ENCODE results near the gene SPRY4. TPM values are rescaled to one million over a fixed set of nuclear protein-coding genes. Genes with fewer than 3 reads are reported as not detected.
"Not testable (repeated sequence)": the region's sequence is repeated elsewhere in the genome, so short reads cannot be mapped to it uniquely, and the experiment has no call there.

The SPRY4 gene
- total RNA-seq, 1 donor from 2014 or later, result 8.3 TPM

- no peak for TF ChIP-seq CTCF (IDR thresholded peaks at IDR 0.05)
Observed at GRCh38 chr5:142275496-142275895, 49.3 kb downstream of the SPRY4 start.

DNA sequence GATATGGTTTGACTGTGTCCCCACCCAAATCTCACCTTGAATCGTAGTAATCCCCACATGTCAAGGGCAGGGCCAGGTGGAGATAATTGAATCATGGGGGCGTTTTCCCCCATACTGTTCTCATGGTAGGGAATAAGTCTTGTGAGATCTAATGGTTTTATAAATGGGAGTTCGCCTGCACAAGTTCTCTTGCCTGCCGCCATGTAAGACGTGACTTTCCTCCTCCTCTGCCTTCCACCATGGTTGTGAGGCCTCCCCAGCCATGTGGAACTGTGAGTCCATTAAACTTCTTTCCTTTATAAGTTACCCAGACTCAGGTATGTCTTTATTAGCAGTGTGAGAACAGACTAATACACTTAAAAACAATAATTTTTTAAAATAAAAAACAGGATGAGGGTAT, 52.2 kb downstream of the SPRY4 start:
- not testable (repeated sequence) for H3K4me1 Mint-ChIP-seq (ENCODE audit: low read depth); H3K4me3 Mint-ChIP-seq (ENCODE audit: unreplicated experiment); H3K36me3 Mint-ChIP-seq (ENCODE audit: low read depth); H3K27ac Mint-ChIP-seq (ENCODE audit: unreplicated experiment); H3K27me3 Mint-ChIP-seq (ENCODE audit: low read depth); DNase-seq (ENCODE audit: low spot score); H3K9me3 Mint-ChIP-seq (ENCODE audit: low read depth)

More at GRCh38 chr5:142275496-142275895, 49.3 kb downstream of the SPRY4 start:
- no peaks in the 10 kb centered on the region for H3K27me3 Mint-ChIP-seq (ENCODE audit: low read depth)
- H3K36me3 Mint-ChIP-seq (ENCODE audit: low read depth), result no peaks in the 10 kb centered on the region
- no peak overlapping the region for H3K27ac Mint-ChIP-seq (ENCODE audit: unreplicated experiment)
- DNase-seq (ENCODE audit: low spot score), result no peak
- H3K4me3 Mint-ChIP-seq (ENCODE audit: unreplicated experiment), result no peak overlapping the region
- peaks cover 15% of the 10 kb centered on the region for H3K4me1 Mint-ChIP-seq (ENCODE audit: low read depth)
- no peaks in the 10 kb centered on the region for H3K9me3 Mint-ChIP-seq (ENCODE audit: low read depth)

- not testable (repeated sequence) for H3K36me3 Mint-ChIP-seq (ENCODE audit: low read depth); H3K27ac Mint-ChIP-seq (ENCODE audit: unreplicated experiment); H3K4me3 Mint-ChIP-seq (ENCODE audit: unreplicated experiment); H3K4me1 Mint-ChIP-seq (ENCODE audit: low read depth); H3K9me3 Mint-ChIP-seq (ENCODE audit: low read depth); DNase-seq (ENCODE audit: low spot score); H3K27me3 Mint-ChIP-seq (ENCODE audit: low read depth)
Observed at GRCh38 chr5:142264084-142264483, 60.7 kb downstream of the SPRY4 start.

DNA sequence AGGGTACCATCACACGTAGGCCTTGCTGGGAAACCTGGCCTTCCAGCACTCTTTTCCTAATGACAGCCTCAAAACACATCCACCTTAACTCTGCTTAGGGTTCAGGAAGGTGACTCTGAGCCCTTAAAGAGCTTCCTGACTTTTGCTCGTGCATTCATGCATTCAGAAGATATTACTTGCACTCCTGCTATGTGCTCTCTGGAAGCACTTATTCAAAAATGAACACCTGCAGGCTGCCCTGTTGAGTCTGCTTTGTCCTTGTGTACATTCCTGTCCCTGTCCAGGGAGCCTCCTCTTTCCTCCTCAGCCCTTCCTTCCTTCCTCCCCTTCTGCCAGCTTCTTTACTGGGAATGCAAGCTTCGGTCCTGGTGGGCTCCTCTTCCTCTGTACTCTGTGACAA, 61.5 kb downstream of the SPRY4 start:
- H3K9me3 Mint-ChIP-seq (ENCODE audit: low read depth), result peaks cover 4% of the 10 kb centered on the region
- DNase-seq (ENCODE audit: low spot score), result no peak
- H3K4me1 Mint-ChIP-seq (ENCODE audit: low read depth), result no peaks in the 10 kb centered on the region
- TF ChIP-seq CTCF (IDR thresholded peaks at IDR 0.05), result no peak
- peaks cover 3% of the 10 kb centered on the region for H3K36me3 Mint-ChIP-seq (ENCODE audit: low read depth)
- H3K27ac Mint-ChIP-seq (ENCODE audit: unreplicated experiment), result no peak overlapping the region
- H3K27me3 Mint-ChIP-seq (ENCODE audit: low read depth), result no peaks in the 10 kb centered on the region
- no peak overlapping the region for H3K4me3 Mint-ChIP-seq (ENCODE audit: unreplicated experiment)

DNA sequence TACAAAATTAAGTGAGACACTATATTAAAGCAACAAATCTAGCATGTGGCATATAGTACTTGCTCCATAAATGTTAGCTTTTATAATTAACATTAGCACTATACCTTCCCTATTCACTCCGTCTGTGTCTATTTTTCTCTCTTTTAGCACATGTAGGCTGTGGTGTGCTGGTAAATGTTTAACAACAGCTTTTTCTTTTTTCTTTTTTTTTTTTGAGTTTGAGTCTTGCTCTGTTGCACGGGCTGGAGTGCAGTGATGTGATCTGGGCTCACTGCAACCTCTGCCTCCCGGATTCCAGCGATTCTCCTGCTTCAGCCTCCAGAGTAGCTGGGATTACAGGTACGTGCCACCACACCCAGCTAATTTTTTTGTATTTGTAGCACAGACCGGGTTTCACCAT, 62.1 kb downstream of the SPRY4 start:
- no peaks in the 10 kb centered on the region for H3K27me3 Mint-ChIP-seq (ENCODE audit: low read depth)
- peaks cover 3% of the 10 kb centered on the region for H3K36me3 Mint-ChIP-seq (ENCODE audit: low read depth)
- H3K27ac Mint-ChIP-seq (ENCODE audit: unreplicated experiment), result no peak overlapping the region
- H3K4me1 Mint-ChIP-seq (ENCODE audit: low read depth), result no peaks in the 10 kb centered on the region
- H3K4me3 Mint-ChIP-seq (ENCODE audit: unreplicated experiment), result no peak overlapping the region
- no peak for DNase-seq (ENCODE audit: low spot score)
- no peak for TF ChIP-seq CTCF (IDR thresholded peaks at IDR 0.05)
- peaks cover 4% of the 10 kb centered on the region for H3K9me3 Mint-ChIP-seq (ENCODE audit: low read depth)

Other genes with a start within 250 kb of the SPRY4 start
- gene NDFIP1, start 216.2 kb downstream of the SPRY4 start, total RNA-seq, result 62.1 to 64.2 TPM (median 63.8 TPM) in 3 replicates

Measured in chondrocyte (in vitro differentiated cells).